ENCODE measurements around the gene CA5A.

DNA sequence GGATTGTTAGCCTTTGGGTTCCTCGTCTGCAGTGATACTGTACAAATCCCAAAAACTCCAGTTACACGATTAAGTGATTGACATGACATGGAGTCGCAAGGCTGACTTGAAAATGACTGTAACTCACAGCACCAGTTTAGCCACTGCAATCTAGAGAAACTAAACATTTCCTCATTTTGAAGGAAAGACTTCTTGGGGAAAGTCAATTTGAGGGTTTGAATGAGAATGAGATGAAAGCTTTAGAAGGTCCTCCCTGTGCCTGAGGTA lies 19.7 kb upstream of the CA5A start:
- TF ChIP-seq, protein P1, sequence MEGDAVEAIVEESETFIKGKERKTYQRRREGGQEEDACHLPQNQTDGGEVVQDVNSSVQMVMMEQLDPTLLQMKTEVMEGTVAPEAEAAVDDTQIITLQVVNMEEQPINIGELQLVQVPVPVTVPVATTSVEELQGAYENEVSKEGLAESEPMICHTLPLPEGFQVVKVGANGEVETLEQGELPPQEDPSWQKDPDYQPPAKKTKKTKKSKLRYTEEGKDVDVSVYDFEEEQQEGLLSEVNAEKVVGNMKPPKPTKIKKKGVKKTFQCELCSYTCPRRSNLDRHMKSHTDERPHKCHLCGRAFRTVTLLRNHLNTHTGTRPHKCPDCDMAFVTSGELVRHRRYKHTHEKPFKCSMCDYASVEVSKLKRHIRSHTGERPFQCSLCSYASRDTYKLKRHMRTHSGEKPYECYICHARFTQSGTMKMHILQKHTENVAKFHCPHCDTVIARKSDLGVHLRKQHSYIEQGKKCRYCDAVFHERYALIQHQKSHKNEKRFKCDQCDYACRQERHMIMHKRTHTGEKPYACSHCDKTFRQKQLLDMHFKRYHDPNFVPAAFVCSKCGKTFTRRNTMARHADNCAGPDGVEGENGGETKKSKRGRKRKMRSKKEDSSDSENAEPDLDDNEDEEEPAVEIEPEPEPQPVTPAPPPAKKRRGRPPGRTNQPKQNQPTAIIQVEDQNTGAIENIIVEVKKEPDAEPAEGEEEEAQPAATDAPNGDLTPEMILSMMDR (IDR thresholded peaks at IDR 0.05) = no peak
- no peak for TF ChIP-seq POLR2A (IDR thresholded peaks at IDR 0.05)
- TF ChIP-seq EP300 (IDR thresholded peaks at IDR 0.05; ENCODE audit: low read depth) = no peak
- TF ChIP-seq POLR2AphosphoS5 (IDR thresholded peaks at IDR 0.05) = no peak

Data from transverse colon (tissue), 4 donors.